HG03108 (cell line): ENCODE measurements around the gene NTSR2.

Source experiments
- ATAC-seq: cut with Tn5 transposase; IDR thresholded peaks from one replicate; pipeline ENCODE4 v1.9.1; 2021; ENCODE audit warnings: moderate library complexity; ENCODE audit not compliant: unreplicated experiment

The NTSR2 gene

GRCh38 chr2:11630855-11631254 lies 39.1 kb downstream of the NTSR2 start:
- no peak for ATAC-seq

DNA sequence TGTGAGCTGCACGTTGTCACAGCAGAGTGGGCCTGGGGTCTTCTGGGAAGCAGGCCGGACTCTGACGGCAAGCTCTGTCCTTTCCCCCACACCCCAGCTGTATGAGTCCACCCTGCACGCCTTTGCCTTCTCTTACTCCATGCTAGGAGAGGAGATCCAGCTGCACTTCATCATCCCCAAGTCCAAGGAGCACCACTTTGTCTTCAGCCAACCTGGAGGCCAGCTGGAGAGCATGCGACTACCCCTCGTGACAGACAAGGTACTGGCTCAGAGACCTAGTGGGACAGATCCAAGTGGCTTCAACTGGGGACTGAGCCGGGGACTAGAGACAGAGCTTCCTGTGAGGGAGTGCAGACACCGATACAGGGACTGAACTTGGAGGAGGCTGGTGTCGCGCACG lies 40.1 kb downstream of the NTSR2 start:
- ATAC-seq = no peak

GRCh38 chr2:11629215-11629614 lies 40.8 kb downstream of the NTSR2 start:
- ATAC-seq = no peak

DNA sequence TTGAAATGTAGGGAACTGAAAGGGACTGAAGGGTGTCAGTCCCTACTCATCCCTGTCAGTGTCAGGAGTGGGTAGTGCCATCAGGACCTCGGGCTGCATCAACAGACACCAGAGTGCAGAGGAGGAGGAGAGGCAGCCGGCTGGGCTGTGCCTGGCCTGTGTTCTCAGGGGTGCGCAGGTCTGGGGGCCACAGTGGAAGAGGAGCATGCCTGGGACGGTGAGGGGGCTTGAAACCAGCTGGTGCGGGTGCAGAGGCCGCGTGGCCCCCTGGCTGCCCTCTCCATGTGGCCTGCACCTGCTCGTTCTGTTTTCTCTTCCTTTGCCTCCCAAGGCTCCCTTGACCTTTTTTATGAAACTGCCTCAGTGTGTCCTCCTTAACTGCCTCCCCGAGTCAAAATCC lies 41.3 kb downstream of the NTSR2 start:
- ATAC-seq = no peak

DNA sequence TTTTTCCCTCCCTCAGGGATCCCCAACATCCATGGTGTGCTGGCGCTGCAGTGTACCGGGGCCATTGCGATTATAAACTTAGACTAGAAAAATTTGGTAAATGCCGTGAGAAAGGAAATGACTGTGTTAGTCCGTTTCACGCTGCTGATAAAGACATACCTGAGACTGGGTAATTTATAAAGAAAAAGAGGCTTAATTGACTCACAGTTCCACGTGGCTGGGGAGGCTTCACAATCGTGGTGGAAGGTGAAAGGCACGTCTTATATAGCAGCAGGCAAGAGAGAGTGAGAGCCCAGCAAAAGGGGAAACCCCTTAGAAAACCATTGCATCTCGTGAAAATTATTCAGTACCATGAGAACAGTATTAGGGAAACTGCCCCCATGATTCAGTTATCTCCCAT lies 44.3 kb downstream of the NTSR2 start:
- ATAC-seq = no peak

DNA sequence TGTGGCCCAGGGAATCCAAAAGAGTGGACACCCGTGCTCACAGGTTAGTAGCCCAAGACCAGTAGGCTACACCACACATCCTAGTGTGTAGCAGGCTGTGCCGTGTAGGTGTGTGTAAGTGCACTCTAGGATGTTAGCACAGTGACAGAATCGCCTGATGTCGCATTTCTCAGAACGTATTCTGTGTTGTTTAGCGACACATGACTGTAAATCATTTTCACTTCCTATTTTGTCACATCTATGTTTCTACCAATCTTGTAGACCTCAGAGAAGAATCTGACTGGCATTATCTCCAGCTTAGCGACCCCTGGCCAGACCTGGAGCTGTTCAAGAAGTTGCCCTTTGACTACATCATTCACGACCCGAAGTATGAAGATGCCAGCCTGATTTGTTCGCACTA lies 45.1 kb downstream of the NTSR2 start:
- ATAC-seq = no peak

DNA sequence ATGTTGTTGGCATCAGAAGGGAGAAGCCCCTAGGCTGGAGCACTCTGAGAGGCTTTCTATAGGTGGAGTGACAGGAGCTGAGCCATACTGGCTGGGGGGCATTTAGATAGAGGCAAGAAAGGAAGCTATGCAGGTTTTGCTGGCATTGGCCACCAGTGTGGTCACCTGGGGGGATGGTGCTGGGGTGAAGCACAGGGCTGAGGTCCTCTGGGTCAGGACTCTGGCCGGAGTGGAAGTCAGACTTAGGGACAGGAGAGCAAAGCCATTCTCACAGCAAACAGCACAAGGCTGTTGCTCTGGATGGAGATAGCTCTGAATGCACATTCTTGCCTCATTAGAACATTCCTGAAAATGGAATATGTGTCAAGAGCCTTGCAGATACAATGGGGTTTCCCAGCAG lies 47.4 kb downstream of the NTSR2 start:
- no peak for ATAC-seq

- no peak for ATAC-seq
Observed at GRCh38 chr2:11621410-11621809, 48.6 kb downstream of the NTSR2 start.

GRCh38 chr2:11618708-11619062 lies 51.3 kb downstream of the NTSR2 start:
- ATAC-seq = no peak

- ATAC-seq = no peak
Observed at GRCh38 chr2:11617984-11618707, 51.8 kb downstream of the NTSR2 start.

GRCh38 chr2:11617527-11617926 lies 52.5 kb downstream of the NTSR2 start:
- no peak for ATAC-seq

GRCh38 chr2:11616851-11617415 lies 53.1 kb downstream of the NTSR2 start:
- no peak for ATAC-seq

DNA sequence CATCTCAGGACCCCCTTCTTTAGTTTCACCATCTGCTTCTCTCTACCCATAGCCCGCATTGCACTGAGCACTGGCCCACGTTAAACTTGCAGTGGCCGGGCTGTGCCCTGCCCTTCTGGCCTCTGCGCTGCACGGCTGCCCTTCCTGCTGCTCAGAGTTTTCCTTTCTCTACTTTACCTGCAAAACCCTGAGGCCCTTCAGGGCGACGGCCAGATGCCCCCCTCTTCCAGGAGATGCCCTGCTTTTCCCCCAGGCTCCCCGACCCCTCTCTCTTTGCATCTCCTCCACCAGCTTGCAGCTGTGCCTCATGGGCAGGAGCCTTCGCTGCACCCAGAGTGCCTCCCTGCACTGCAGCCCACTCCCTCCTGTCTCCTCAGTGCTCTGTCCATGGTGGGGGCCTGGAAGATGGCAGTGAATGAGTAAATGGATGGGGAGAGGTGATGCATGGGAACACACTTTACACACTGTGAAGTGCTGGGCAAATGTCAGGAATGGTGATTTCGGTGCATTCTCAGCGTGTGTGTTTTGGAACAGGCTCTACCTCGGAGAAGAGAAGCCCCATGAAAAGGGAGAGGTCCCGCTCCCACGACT lies 53.8 kb downstream of the NTSR2 start:
- no peak for ATAC-seq

DNA sequence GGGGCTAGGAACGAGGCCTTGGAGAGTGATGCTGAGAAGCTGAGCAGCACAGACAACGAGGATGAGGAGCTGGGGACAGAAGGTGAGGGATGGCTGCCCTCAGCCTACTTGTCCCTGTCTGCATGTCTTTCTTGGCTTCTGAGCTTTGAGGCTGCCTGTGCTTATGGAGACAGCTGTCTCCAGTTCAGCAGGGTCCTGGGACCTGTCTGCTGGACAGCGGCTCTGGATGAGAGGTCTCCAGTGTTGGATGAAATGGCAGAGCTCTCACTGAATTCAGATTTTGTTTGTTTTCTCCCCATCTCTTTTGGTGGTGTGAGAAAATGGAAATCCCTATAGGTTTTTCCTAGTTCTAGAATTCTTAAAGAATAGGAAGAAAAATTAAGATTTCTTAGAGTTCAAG lies 54.8 kb downstream of the NTSR2 start:
- ATAC-seq = no peak

DNA sequence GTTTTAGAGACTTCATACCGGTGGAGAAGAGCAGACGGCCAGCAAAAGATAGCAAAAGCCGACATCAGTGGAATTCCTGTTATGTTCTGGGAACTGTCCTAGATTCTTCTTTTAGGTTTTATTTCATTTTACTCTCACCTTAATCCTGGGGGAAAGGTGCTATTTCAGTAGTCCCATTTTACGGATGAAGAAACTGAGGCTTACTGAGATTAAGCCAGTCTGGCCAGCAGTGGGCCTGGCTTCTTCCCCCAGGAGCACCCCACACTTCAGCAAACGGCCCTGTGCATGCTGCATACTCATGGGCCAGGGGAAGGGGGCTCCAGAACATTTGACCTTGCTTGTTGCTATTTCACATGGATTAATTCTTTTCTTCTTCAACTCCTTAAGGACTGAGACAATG lies 56.7 kb downstream of the NTSR2 start:
- ATAC-seq = no peak

DNA sequence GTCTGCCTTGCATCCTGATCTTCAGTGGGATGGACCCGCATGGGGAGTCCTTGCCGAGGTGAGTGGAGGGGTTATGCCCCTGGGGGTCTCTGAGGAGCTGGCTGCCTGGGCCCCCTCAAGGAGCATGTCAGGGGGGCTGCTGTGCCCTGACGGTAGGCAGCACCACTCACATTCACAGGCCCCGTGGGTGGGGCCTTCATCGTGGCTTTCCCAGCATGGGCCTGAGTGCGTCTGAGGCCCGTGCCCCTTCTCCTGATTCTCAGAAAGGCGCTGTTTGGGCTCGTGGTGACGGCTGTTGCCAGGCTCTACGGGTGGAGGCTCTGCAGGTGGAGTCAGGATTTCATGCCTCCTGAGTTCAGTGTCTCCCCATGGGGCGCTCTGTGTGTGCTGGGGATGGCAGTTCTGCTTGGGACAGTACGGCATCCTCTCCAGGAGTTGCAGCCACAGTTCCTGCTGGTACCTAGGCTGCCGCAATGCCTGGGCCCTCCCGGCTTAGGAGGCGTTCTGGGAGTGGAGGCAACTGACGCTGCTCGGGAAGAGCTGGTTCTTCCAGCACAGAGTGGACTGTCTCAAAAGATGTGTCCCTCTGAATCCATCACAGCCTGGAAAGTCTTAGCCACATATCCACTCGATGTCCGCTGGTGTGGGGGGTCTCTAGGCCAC lies 57.3 kb downstream of the NTSR2 start:
- no peak for ATAC-seq

DNA sequence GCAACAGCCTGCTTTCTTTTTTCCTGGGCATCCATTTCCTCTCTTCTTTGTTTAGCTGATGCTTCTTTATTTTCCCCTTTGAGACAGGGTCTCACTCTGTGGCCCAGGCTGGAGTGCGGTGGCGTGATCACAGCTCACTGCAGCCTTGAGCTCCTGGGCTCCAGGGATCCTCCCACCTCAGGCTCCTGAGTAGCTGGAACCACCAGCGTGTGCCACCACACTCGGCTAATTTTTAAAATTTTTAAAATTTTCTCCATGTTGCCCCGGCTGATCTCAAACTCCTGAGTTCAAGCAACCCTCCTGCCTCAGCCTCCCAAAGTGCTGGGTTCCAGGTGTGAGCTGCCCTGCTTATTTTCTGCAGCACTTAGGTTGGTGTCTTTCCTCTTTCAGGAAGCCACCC lies 58.7 kb downstream of the NTSR2 start:
- no peak for ATAC-seq

GRCh38 chr2:11610624-11611242 lies 59.3 kb downstream of the NTSR2 start:
- ATAC-seq = no peak
